Testis (tissue), 2 donors: ENCODE data around the gene OSBPL5.
"Not testable (repeated sequence)": the region's sequence is repeated elsewhere in the genome, so short reads cannot be mapped to it uniquely, and the experiment has no call there.

Experiments used
- POLR2A ChIP-seq: fragments of 450-650 bp; IDR thresholded peaks from one replicate; pipeline ENCODE4 v1.6.1; 2017; ENCODE audit warnings: antibody characterized with exemption, mild to moderate bottlenecking, moderate library complexity
- TF ChIP-seq, protein P1 (sequence below), 3 experiments: fragments of 450-650 bp in 2 of 3; fragments of 200-600 bp in 1 of 3; sonication (generic) in 1 of 3; IDR thresholded peaks; one replicate each; pipeline ENCODE4 v1.5.1; 2016 to 2019; ENCODE audit warnings: antibody characterized with exemption in 3 of 3, mild to moderate bottlenecking in 2 of 3, moderate library complexity in 1 of 3

DNA sequence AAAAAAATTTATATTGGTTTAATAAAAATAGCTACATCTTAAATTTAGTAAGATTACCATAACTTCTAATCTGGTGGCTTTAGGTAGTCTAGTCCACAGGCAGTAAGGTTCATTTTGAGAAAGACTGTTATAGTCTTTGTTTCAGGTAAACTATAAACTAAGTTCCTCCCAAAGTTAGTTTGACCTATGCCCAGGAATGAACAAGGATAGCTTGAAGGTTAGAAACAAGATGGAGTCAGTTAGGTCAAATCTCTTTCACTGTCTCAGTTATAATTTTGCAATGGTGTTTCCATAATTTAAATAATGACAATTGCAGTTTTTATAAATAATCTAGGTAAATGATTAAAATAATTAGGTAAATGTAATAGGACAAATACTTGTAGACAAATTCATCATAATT lies 51.4 kb downstream of the OSBPL5 start:
- not testable (repeated sequence) for TF ChIP-seq POLR2A
- TF ChIP-seq, protein P1, sequence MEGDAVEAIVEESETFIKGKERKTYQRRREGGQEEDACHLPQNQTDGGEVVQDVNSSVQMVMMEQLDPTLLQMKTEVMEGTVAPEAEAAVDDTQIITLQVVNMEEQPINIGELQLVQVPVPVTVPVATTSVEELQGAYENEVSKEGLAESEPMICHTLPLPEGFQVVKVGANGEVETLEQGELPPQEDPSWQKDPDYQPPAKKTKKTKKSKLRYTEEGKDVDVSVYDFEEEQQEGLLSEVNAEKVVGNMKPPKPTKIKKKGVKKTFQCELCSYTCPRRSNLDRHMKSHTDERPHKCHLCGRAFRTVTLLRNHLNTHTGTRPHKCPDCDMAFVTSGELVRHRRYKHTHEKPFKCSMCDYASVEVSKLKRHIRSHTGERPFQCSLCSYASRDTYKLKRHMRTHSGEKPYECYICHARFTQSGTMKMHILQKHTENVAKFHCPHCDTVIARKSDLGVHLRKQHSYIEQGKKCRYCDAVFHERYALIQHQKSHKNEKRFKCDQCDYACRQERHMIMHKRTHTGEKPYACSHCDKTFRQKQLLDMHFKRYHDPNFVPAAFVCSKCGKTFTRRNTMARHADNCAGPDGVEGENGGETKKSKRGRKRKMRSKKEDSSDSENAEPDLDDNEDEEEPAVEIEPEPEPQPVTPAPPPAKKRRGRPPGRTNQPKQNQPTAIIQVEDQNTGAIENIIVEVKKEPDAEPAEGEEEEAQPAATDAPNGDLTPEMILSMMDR (IDR thresholded peaks at IDR 0.05), result not testable (repeated sequence)
